ENCODE measurements around the gene CERS3. TPM values are rescaled to one million over a fixed set of nuclear protein-coding genes. Genes with fewer than 3 reads are reported as not detected.

Gene CERS3
- total and polyA plus RNA-seq, 10 of the 15 experiments (the other 5 are each of a cell fraction or from before 2014, with no cell fraction given), result not detected

- Histone ChIP-seq H3K27me3 (replicated peaks in 1 of 2; ENCODE audit: control insufficient read depth in 2 of 2, insufficient read depth in 2 of 2, low read length in 1 of 2) (no peaks in the 10 kb centered on the region), H3K4me3 (no peak overlapping the region), H2AFZ (ENCODE audit: control insufficient read depth, low read depth, low read length) (no peak overlapping the region), H3K36me3 (ENCODE audit: control insufficient read depth in 2 of 2, insufficient read depth in 2 of 2, low read length in 1 of 2) (no peaks in the 10 kb centered on the region), H3K79me2 (ENCODE audit: control insufficient read depth, insufficient read depth, low read length) (no peaks in the 10 kb centered on the region), H3K9ac (ENCODE audit: control insufficient read depth, insufficient read depth, low read length) (no peak overlapping the region), H4K20me1 (ENCODE audit: control insufficient read depth, insufficient read depth) (no peaks in the 10 kb centered on the region), H3K27ac (ENCODE audit: control insufficient read depth, insufficient read depth) (no peak overlapping the region), H3K4me1 (ENCODE audit: control insufficient read depth, insufficient read depth, low read length) (peaks cover 8% of the 10 kb centered on the region), H3K9me3 (replicated peaks; ENCODE audit: control insufficient read depth, insufficient read depth, low read length) (no peaks in the 10 kb centered on the region; the same call in 2 of the 3 replicates), H3K4me2 (ENCODE audit: control insufficient read depth, insufficient read depth) (no peak overlapping the region)
- POLR2A ChIA-PET, result no interaction called here
- no peak for DNase-seq (ENCODE audit: low read depth, low spot score)
- no TSS peak for BruUV-seq (replicated peaks)
- no peak for ATAC-seq
- no peak for FAIRE-seq
- CTCF ChIA-PET, result no interaction called here
- TF ChIP-seq BRCA1 (IDR thresholded peaks at IDR 0.05; ENCODE audit: low read depth, low read length) (no peak), NFYA (IDR thresholded peaks at IDR 0.05; ENCODE audit: borderline replicate concordance, low read depth, low read length) (no peak), PKNOX1 (IDR thresholded peaks at IDR 0.05) (no peak), SRF (IDR thresholded peaks at IDR 0.05; ENCODE audit: low read depth in 2 of 2, low read length in 2 of 2) (no peak), JUND (IDR thresholded peaks at IDR 0.05; ENCODE audit: low read depth, low read length) (no peak), RELA (IDR thresholded peaks at IDR 0.05; ENCODE audit: borderline replicate concordance, partially characterized antibody) (no peak), RB1 (IDR thresholded peaks at IDR 0.05; ENCODE audit: borderline replicate concordance) (no peak), FOXM1 (IDR thresholded peaks at IDR 0.05; ENCODE audit: low read depth, low read length) (no peak), WRNIP1 (IDR thresholded peaks at IDR 0.05; ENCODE audit: borderline replicate concordance, low read depth, low read length) (no peak), STAT1 (conservative IDR thresholded peaks at IDR 0.05) (no peak), BCL3 (IDR thresholded peaks at IDR 0.05; ENCODE audit: borderline replicate concordance, insufficient read depth, low read depth, low read length, poor library complexity, severe bottlenecking) (no peak), CEBPZ (IDR thresholded peaks at IDR 0.05; ENCODE audit: low read depth, low read length) (no peak), HSF1 (IDR thresholded peaks at IDR 0.05; ENCODE audit: low read depth, low read length) (no peak)
- 49% methylated on average over 2 of the region's 2 CpGs for WGBS (ENCODE audit: insufficient coverage, insufficient replicate concordance, low lambda C conversion rate, missing lambda C conversion rate)
- in situ Hi-C loops (cut with MboI) (no loop called here), intact Hi-C loops (cut with micrococcal nuclease; ENCODE audit: unreplicated experiment) (no loop called here)
- RAD21 ChIA-PET (ENCODE audit: unreplicated experiment), result no interaction called here
- SMC1A ChIA-PET (ENCODE audit: uncharacterized antibody, unreplicated experiment), result no interaction called here
Measured at GRCh38 chr15:100468285-100468684, 60.5 kb downstream of the CERS3 start.
